GM18526 (cell line): ENCODE results near the gene ZSCAN2.

ENCODE experiments used
- POLR2A ChIP-seq: IDR thresholded peaks from 3 replicates; pipeline ENCODE4 v1.6.1; 2011; ENCODE audit not compliant: insufficient read length; ENCODE audit errors: extremely low read depth

Gene ZSCAN2

DNA sequence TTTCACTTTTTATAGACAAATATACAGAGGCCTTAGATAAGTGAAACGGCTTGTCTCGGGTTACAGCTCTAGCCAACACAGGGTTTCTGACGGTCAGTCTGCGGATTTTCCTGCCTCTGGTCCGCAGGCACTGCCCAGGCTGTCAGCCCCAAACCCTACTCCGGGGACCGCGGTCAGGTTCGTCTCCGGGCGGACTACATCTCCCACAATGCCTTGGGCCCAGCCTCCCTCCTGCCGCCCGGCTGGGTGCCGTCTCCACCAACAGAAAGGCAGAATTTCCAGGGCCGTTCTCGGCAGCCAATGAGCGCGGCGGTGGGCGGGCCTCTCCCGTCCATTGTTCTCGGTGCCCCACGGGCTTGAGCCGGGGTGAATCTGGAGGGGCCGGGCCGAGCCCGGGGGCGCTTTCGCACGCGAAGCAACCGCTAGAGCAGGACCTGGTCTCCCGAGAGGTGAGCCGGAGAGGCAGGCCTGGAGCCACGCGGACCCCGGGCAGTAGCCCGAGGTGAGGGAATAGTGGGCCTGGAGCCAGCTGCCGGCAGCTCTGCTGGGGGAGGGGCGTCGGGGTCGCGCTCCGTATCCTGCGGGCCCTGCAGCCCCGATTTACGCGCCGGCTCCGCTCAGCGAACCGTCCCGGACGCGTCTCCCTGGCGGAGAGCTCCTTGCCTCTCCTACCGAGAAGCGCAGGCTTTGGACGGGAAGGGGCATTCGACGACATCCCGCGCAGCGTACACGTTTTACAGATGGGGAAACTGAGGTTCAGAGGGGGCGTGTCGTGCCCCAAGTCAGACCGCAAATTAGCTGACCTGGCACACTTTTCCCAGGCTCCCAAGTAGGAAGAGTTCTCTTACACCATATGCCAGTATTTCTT lies at the start of gene ZSCAN2:
TSS of gene ZSCAN2 (plus strand) at position 323 of the 868 bp plus-strand sequence. CDS start 2,919 bp downstream, outside the sequence.
- TF ChIP-seq POLR2A: no peak

DNA sequence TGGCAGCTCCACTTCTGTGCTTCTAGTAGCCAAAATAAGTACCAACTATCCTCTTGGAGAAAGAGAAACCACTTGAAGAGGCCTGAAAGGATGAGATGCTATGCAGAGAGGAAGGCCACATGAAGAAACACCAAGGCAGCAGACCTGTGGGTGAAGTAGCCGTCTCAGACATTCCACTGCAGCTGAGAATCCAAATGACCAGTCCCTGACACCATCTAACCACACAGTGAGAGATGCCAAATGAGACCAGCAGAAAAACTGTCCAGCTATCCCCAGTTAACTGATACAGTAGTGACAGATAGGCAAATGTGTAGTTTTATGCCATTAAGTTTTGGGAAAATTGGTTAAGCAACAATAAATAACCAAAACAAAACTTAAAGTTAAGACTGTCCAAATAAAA lies 47.9 kb upstream of the ZSCAN2 start:
- TF ChIP-seq POLR2A: no peak

DNA sequence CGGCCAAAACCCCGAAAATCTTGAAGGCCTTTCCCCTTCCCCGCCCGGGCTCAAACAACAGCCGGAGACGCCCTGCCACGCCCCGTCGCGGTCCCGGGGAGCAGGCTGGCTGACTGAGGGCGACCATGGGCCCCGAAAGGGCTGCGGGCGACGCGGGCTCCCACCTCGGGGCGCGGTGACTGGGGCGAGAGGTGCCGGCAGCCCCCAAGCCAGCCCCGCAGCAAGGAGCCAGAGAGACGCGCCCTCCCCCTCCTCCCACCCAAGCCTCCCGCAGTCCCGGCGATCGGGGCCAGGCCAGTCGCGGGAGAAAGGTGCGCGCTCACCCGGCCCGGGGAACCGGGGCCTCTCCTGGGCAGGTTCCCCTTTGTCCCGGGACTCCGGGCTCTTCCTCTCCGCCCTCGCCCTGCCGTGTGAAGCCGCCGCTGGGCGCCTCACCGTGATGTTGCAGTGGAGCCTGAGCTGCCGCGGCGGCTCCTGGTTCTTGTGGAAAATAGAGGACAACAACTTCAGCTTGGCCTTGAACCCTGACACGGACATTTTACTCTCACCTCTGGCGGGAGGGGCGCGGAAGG lies 30.6 kb upstream of the ZSCAN2 start:
- no peak for TF ChIP-seq POLR2A

DNA sequence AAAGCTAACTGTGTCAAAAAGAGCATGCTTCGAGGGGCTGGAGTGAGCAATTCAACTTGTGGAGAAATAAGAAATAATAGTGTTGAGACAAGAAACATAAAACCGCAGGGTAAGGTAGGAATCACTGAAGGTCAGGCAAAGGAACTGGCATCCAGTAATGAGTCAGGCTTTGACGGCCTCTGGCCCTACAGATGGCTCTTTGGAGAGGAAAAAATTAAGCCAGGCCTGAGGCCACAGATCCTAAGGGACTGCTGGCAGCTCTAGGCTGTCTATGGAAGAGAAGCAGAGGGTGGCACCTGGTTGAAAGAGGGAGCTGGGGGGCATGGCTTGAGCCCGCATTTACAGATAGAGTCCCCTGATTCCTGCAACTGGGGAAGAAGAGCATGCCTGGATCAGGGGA lies 28.6 kb upstream of the ZSCAN2 start:
- TF ChIP-seq POLR2A: no peak

DNA sequence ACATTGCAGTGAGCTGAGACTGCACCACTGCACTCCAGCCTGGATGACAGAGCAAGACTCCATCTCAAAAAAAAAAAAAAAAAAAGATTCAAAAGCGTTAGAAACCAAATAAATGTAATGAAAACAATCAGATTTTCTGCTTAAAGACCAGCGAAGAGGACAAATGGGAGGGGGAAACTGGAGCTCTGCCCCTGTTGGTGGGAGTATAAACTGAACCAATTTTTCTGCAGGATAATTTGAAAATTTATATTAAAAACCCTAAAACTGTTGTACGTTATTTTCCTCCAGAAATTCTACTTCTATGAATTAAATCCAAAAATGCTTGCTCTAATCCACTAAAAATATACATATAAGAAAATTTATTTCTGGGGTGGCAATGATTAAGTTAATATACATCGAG lies 25.3 kb upstream of the ZSCAN2 start:
- TF ChIP-seq POLR2A: no peak

DNA sequence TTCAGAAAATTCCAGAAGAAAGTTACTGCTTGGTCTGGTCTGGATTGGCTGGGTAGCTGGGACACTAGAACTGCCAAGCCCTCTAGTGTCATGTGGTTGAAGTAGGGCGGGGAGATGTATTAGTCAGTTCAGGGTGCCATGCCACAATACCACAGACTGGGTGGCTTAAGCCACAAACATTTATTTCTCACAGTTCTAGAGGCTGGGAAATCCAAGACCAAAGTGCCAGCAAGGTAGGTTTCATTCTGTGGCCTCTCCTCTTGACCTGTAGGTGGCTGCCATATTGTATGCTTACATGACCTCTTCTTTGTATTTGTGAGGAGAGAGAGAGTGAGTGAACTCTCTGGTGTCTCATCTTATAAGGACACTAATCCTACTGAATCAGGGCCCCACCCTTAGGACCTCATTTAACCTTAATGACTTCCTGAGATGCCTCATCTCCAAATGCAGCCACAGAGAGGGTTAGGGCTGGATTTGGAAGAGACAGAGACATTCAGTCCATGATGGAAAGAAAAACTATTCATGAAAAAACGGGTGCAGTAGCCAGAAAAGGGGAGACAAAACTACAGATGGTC lies 18.1 kb upstream of the ZSCAN2 start:
- no peak for TF ChIP-seq POLR2A

DNA sequence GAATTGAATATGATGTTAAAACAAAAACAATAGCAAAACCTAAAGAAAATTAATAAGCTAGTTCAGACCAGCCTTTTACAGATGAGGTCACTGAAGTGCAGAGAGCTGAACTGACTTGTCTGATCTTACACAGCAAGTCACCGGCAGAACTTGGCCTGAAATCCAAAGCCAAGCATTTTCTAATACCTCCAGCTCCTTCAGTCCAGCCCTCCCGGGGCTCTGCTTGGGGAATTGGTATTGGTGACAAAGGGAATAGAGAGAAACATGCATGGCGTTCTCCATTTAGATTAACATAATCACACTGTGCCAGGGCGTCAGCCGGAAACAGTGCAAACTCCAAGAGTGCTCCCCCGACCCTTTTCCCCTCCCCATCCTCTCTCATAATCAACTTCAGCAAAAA lies 14.1 kb upstream of the ZSCAN2 start:
- TF ChIP-seq POLR2A: no peak

DNA sequence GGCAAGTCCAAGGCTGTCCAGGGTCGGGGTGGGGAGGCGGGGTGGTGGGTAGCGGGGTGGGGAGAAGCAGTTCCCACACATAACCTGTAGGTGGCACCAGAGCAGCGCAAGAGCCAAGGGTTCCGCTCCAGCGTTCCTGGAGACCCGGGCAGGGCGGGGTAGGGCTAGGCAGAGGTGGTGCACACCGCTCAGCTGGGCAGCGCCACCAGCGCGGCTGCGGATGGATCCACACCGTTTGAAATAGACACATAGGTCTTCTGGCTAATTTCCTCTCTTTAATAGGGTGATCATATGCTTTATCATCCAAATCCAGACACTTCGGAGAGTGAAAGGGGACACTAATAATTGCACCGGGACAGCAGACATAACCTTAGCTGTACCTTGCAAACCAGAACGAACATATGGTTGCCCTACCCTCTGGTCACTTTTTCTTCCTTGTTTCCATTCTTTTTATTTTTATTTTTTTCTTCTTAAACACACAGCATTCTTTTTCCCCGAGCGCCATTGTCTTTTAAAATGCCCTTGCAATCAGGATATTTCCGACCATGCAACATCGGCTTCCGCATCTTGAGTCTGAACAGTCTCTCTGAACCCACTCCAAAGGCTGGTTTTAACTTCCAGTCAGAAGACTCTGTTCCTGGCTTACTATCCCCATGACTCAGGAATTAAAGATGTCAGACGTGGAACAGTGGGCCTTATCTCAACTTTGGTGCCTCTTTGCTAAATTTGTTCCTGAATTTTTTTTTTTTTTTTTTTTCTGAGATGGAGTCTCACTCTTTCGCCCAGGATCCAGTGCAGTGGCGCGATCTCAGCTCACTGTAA lies 12.5 kb upstream of the ZSCAN2 start:
- TF ChIP-seq POLR2A: no peak

DNA sequence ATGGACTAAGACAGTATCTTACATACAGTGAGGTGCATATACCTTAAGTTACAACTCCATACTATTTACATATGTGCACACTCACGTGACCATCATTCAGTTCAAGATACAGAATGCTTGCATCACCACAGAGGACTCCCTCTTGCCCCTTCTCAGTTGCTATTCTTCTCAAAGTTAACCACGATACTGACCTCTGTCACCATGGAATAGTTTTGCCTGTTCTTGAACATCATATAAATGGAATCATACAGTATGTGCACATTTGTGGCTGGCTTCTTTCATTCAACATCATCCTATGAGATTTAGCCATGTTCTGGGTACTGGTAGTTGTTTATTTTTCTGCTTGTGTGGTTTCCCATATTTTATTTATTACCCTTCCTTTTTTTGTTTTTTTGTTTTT lies 10.4 kb upstream of the ZSCAN2 start:
- TF ChIP-seq POLR2A: no peak

DNA sequence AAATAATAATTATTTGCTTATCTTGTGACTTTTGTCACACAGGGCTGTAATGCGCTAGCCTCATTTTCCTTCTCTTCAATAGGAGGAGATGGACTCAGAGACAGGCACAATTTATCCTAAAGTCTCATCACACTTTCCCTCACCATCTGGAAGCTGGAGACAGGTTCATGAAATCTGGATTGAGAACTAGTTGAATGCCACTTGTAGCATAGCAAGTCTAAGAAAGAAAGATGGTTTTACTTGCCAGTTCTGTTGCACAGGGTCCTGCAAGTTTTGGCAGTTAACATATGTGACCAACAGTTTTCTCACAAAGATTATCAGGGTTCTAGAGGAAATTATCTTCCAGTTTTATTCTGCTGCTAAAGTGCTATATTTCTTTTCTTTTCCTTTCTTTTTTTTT lies 9.0 kb upstream of the ZSCAN2 start:
- no peak for TF ChIP-seq POLR2A

DNA sequence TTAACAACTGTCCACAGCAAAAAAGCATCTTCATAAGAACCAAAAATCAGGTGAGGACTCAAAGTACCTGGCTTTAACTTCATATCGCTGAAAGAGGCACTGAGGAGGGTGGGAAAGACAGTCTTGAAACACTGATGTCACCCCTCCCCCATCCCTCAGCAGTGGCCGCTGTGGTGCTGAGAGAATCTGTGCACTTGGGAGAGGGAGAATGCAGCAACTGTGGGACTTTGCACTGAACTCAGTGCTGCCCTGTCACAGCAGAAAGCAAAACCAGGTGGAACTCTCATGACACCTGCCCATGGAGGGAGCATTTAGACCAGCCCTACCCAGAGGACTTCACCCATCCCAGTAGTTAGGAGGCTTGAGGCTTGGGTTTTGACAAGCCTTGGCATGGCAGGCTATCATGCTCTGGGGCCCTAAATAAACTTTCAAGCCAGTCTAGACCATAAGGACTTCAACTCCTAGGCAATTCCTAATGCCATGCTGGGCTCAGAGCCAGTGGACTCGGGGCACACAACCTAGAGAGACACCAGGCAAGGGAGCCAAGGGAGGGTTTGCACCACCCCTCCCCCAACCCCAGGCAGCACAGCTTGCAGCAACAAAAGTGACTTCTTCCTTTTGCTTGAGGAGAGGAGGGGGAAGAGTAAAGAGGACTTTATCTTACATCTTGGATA lies 6.1 kb upstream of the ZSCAN2 start:
- TF ChIP-seq POLR2A: no peak

DNA sequence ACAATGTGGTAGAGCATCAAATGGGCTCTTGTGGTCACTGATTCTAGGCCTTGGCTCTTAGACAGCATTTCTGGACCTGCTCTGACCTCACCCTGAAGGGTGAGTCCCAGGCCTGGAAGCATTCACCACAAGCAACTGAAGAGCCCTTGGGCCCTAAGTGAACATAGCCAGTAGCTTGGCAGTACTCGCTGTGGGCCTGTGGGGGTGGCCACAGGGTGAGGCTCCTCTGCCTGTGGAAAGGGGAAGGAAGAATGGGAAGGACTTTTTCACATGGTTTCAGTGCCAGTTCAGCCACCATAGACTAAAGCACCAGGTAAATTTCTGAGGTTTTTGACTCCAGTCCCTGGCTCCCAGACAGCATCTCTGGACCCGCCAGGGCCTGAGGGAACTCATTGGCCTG lies 5.1 kb upstream of the ZSCAN2 start:
- no peak for TF ChIP-seq POLR2A

DNA sequence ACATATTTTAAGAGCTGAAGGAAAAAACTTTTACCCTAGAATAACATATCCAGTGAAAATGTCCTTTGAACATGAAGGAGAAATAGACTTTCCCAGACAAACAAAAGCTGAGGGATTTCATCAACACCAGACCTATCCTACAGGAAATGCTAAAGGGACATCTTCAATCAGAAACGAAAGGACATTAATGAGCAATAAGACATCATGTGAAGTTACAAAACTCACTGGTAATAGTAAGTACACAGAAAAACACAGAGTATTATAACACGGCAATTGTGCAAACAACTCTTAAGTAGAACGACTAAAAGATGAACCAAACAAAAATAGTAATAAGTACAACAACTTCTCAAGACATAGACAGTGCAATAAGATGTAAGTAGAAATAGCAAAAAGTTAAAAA lies 3.5 kb upstream of the ZSCAN2 start:
- TF ChIP-seq POLR2A: no peak

DNA sequence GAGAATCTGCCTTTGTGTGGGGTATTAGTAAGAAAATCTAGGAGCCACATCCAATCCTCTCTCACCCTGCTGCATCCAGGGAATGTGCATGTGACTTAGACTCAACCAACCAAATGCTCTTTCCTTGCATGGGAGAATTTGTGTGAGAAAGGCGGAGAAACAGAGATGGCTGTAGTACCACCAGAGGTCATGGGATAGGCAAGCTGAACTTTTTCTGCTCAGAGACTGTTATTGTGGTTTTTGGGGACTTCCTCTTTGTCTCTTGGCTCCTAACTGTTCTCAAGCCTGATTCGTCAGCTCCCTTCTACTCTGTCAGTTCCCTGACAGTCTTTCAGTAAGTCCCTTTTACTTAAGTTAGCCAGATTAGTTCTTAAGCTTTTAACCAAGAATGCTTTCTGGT lies 2.6 kb upstream of the ZSCAN2 start:
- TF ChIP-seq POLR2A: no peak

DNA sequence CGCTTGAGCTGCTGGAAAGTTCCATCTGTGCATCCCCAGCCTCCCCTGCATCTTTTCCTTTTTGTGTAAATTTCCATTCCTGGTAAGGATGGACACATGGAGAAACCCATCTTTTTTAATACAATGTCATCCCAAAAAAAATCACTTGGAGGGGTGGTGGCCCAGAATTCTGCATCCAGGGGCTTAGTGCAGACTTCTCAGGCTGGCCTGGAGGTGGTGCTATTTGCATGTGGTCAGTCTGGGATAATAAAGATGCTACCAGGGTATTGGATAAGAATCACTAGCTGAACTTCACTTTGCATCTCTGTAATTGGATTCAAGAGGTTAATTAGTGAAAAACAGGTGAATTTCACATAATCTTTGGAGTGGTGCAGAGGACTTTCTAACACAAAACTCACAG lies 1.8 kb upstream of the ZSCAN2 start:
- TF ChIP-seq POLR2A: no peak
